ENCODE results near the gene SRGN. TPM values are rescaled to one million over a fixed set of nuclear protein-coding genes. Genes with fewer than 3 reads are reported as not detected.

SRGN gene
- polyA plus RNA-seq, 1 donor from 2014 or later: not detected

GRCh38 chr10:69051303-69051702 lies 36.6 kb upstream of the SRGN start:
- Histone ChIP-seq H3K4me2 (ENCODE audit: low read length) (no peak overlapping the region), H3K9ac (ENCODE audit: low read length) (no peak overlapping the region), H3K9me3 (ENCODE audit: low read length) (no peaks in the 10 kb centered on the region), H3K36me3 (ENCODE audit: insufficient read depth, low read length) (no peaks in the 10 kb centered on the region), H3K79me2 (replicated peaks; ENCODE audit: insufficient read depth, low read length) (no peaks in the 10 kb centered on the region), H3K4me3 (ENCODE audit: low read length) (no peak overlapping the region), H3F3A (ENCODE audit: insufficient read depth, low read length, poor library complexity, severe bottlenecking) (no peaks in the 10 kb centered on the region), H3K27me3 (ENCODE audit: insufficient read depth, low read depth, low read length) (no peaks in the 10 kb centered on the region), H4K20me1 (ENCODE audit: insufficient read depth) (no peaks in the 10 kb centered on the region), H3K9me2 (ENCODE audit: insufficient read depth, low read length) (no peaks in the 10 kb centered on the region), H3K27ac (ENCODE audit: low read length) (no peak overlapping the region), H2AFZ (ENCODE audit: low read depth, low read length) (no peak overlapping the region)
- TF ChIP-seq MXI1 (conservative IDR thresholded peaks at IDR 0.05; ENCODE audit: poor library complexity, severe bottlenecking): no peak
- TF ChIP-seq EZH2 (IDR thresholded peaks at IDR 0.05; ENCODE audit: borderline replicate concordance, insufficient read depth, low read length, poor library complexity, severe bottlenecking): no peak
- TF ChIP-seq POLR2AphosphoS5 (IDR thresholded peaks at IDR 0.05): no peak
- no peak for TF ChIP-seq REST (IDR thresholded peaks at IDR 0.05; ENCODE audit: borderline replicate concordance)
- TF ChIP-seq EP300 (conservative IDR thresholded peaks at IDR 0.05; ENCODE audit: poor library complexity, severe bottlenecking): no peak
- TF ChIP-seq RAD21 (conservative IDR thresholded peaks at IDR 0.05): no peak
- TF ChIP-seq CTCF (IDR thresholded peaks at IDR 0.05; ENCODE audit: poor library complexity, severe bottlenecking): no peak
- TF ChIP-seq SMC3 (conservative IDR thresholded peaks at IDR 0.05; ENCODE audit: poor library complexity): no peak
- TF ChIP-seq TAF1 (IDR thresholded peaks at IDR 0.05; ENCODE audit: low read depth): no peak

GRCh38 chr10:69051710-69052487 lies 36.0 kb upstream of the SRGN start:
- H3K36me3 ChIP-seq (ENCODE audit: insufficient read depth, low read length): no peaks in the 10 kb centered on the region

More at GRCh38 chr10:69051710-69052487, 36.0 kb upstream of the SRGN start:
- no peaks in the 10 kb centered on the region for H3K27me3 ChIP-seq (ENCODE audit: insufficient read depth, low read depth, low read length)
- TF ChIP-seq MXI1 (conservative IDR thresholded peaks at IDR 0.05; ENCODE audit: poor library complexity, severe bottlenecking) (no peak), REST (IDR thresholded peaks at IDR 0.05; ENCODE audit: borderline replicate concordance) (no peak), CTCF (IDR thresholded peaks at IDR 0.05; ENCODE audit: poor library complexity, severe bottlenecking) (no peak), RAD21 (conservative IDR thresholded peaks at IDR 0.05) (no peak), SMC3 (conservative IDR thresholded peaks at IDR 0.05; ENCODE audit: poor library complexity) (no peak), EZH2 (IDR thresholded peaks at IDR 0.05; ENCODE audit: borderline replicate concordance, insufficient read depth, low read length, poor library complexity, severe bottlenecking) (no peak), EP300 (conservative IDR thresholded peaks at IDR 0.05; ENCODE audit: poor library complexity, severe bottlenecking) (no peak), POLR2AphosphoS5 (IDR thresholded peaks at IDR 0.05) (no peak), TAF1 (IDR thresholded peaks at IDR 0.05; ENCODE audit: low read depth) (no peak)
- no peak overlapping the region for H3K4me3 ChIP-seq (ENCODE audit: low read length)
- no peak overlapping the region for H2AFZ ChIP-seq (ENCODE audit: low read depth, low read length)
- no peaks in the 10 kb centered on the region for H3K9me2 ChIP-seq (ENCODE audit: insufficient read depth, low read length)
- H3K27ac ChIP-seq (ENCODE audit: low read length): no peak overlapping the region
- H3K9me3 ChIP-seq (ENCODE audit: low read length): no peaks in the 10 kb centered on the region
- H3F3A ChIP-seq (ENCODE audit: insufficient read depth, low read length, poor library complexity, severe bottlenecking): no peaks in the 10 kb centered on the region
- no peaks in the 10 kb centered on the region for H3K79me2 ChIP-seq (replicated peaks; ENCODE audit: insufficient read depth, low read length)
- no peaks in the 10 kb centered on the region for H4K20me1 ChIP-seq (ENCODE audit: insufficient read depth)
- no peak overlapping the region for H3K9ac ChIP-seq (ENCODE audit: low read length)
- no peak overlapping the region for H3K4me2 ChIP-seq (ENCODE audit: low read length)

Data from neural cell (in vitro differentiated cells).